T-cell (primary cell): ENCODE data around the gene AHNAK2. TPM values are rescaled to one million over a fixed set of nuclear protein-coding genes. Genes with fewer than 3 reads are reported as not detected.
A peak's percentile ranks its signal among the peaks of the same experiment; 100 is the strongest.

Experiments
- ATAC-seq, 4 experiments: fragments of 200-7000 bp in 3 of 4; fragments of 150-1000 bp in 1 of 4; cut with Tn5 transposase; replicated peaks in 1 of 4; 1 replicate in 3 of 4; 2 replicates in 1 of 4; pipeline ENCODE4 v1.10.0; 2021; ENCODE audit warnings: moderate library complexity in 3 of 4, mild to moderate bottlenecking in 2 of 4, moderate number of reproducible peaks in 1 of 4
- CTCF ChIA-PET, 2 donors: fragments of 300-600 bp; sonication (Branson Sonifier 250); formaldehyde crosslinking; loops; one replicate each; lab custom pipeline; 2022; ENCODE audit warnings: antibody characterized with exemption in 2 of 2; lab: Charles Lee
- POLR2A ChIA-PET, 2 donors: fragments of 300-600 bp; sonication (Branson Sonifier 250); formaldehyde crosslinking; loops; one replicate each; lab custom pipeline; 2022; ENCODE audit warnings: antibody characterized with exemption in 2 of 2; lab: Charles Lee
- DNase-seq, 35 experiments: peaks; one replicate each; pipeline versions ENCODE4 v3.0.0 to v3.0.0-alpha.2; 2013 to 2023
- H3K27ac ChIP-seq: one replicate; pipeline ENCODE4 v1.5.1; 2013; ENCODE audit warnings: low read length
- H3K27me3 ChIP-seq, 2 experiments: replicated peaks in 1 of 2; 1 replicate in 1 of 2; 2 replicates in 1 of 2; pipeline versions ENCODE4 v1.6.1 to v1.7.0; 2013; ENCODE audit warnings: low read length in 1 of 2, mixed read lengths in 1 of 2; ENCODE audit not compliant: control insufficient read depth in 2 of 2, insufficient read depth in 2 of 2; ENCODE audit errors: extremely low read depth in 1 of 2
- H3K36me3 ChIP-seq, 2 donors: 1 replicate in 1 of 2; 2 replicates in 1 of 2; pipeline versions ENCODE4 v1.6.1 to v1.7.0; 2013; ENCODE audit warnings: low read length in 1 of 2; ENCODE audit not compliant: control insufficient read depth in 2 of 2, insufficient read depth in 1 of 2; ENCODE audit errors: extremely low read depth in 1 of 2
- H3K4me1 ChIP-seq, 2 experiments: 1 replicate in 1 of 2; 2 replicates in 1 of 2; pipeline versions ENCODE4 v1.6.1 to v1.7.0; 2013; ENCODE audit warnings: low read length in 2 of 2, mixed read lengths in 1 of 2; ENCODE audit not compliant: insufficient read depth in 2 of 2, control insufficient read depth in 1 of 2; ENCODE audit errors: extremely low read depth in 1 of 2
- H3K4me3 ChIP-seq, 2 donors: 1 replicate in 1 of 2; 2 replicates in 1 of 2; pipeline versions ENCODE4 v1.5.1 to v1.7.0; 2013; ENCODE audit warnings: mild to moderate bottlenecking in 2 of 2, low read length in 1 of 2, moderate library complexity in 1 of 2; ENCODE audit not compliant: control insufficient read depth in 1 of 2; ENCODE audit errors: extremely low read depth in 1 of 2
- H3K9me3 ChIP-seq: 2 replicates; pipeline ENCODE4 v1.7.0; 2013
- H3K27ac Mint-ChIP-seq, 2 donors: one replicate each; pipeline ENCODE4 v1.8.0; 2020 to 2021; ENCODE audit warnings: mild to moderate bottlenecking in 2 of 2, mixed read lengths in 2 of 2
- H3K27me3 Mint-ChIP-seq, 2 donors: one replicate each; pipeline ENCODE4 v1.8.0; 2021 to 2022; ENCODE audit warnings: mixed read lengths in 2 of 2
- H3K36me3 Mint-ChIP-seq: one replicate; pipeline ENCODE4 v1.8.0; 2021; ENCODE audit warnings: mixed read lengths
- H3K4me1 Mint-ChIP-seq, 3 donors: one replicate each; pipeline ENCODE4 v1.8.0; 2020 to 2022; ENCODE audit warnings: mixed read lengths in 3 of 3, mild to moderate bottlenecking in 1 of 3
- H3K4me3 Mint-ChIP-seq, 3 donors: one replicate each; pipeline ENCODE4 v1.8.0; 2020 to 2022; ENCODE audit warnings: mild to moderate bottlenecking in 3 of 3, mixed read lengths in 3 of 3, moderate library complexity in 3 of 3
- H3K9me3 Mint-ChIP-seq, 3 donors: one replicate each; pipeline ENCODE4 v1.8.0; 2020 to 2022; ENCODE audit warnings: mixed read lengths in 3 of 3
- WGBS: methylation state at CpG from one replicate; pipeline ENCODE4 v1.1.5; 2013; ENCODE audit warnings: missing lambda C conversion rate; ENCODE audit not compliant: insufficient coverage; 5-methylcytosine and 5-hydroxymethylcytosine counted together
- total RNA-seq, 35 experiments: library from RNA in 6 of 35; stranded (reverse) in 6 of 35; fragments of 120-200 nt in 1 of 35; gene quantifications; one replicate each; pipeline versions ENCODE4 v1.2.1 to v1.2.4 and lab custom pipeline; 2013 to 2026

Gene AHNAK2
- total RNA-seq, 5 donors from 2014 or later (not counting 1 experiment from before 2014, with no cell fraction given), result 0.20 to 0.38 (median 0.22) TPM; not detected in 2

GRCh38 chr14:105023791-105024480, 45.8 kb upstream of the AHNAK2 start:
- H3K27ac ChIP-seq, result peak overlapping the region; percentile 30
- CTCF ChIA-PET, result no interaction called here
- Mint-ChIP-seq H3K27ac (peak overlapping the region; percentile 59 to 70), H3K4me1 (peaks cover 29 to 63% (median 52%) of the 10 kb centered on the region in 3 donors), H3K4me3 (peak overlapping the region in 1 of 3 donors; percentile 28), H3K27me3 (no peaks in the 10 kb centered on the region), H3K9me3 (no peaks in the 10 kb centered on the region), H3K36me3 (no peaks in the 10 kb centered on the region)
- H3K36me3 ChIP-seq, result no peaks in the 10 kb centered on the region
- no peak for DNase-seq
- no CpG with 5 or more reads among the region's 4 CpGs for WGBS
- H3K9me3 ChIP-seq, result no peaks in the 10 kb centered on the region
- no peak for ATAC-seq
- no peaks in the 10 kb centered on the region for H3K27me3 ChIP-seq
- H3K4me1 ChIP-seq, result peaks cover 12 to 45% of the 10 kb centered on the region in 2 experiments
- H3K4me3 ChIP-seq, result no peak overlapping the region
- POLR2A ChIA-PET, result no interaction called here

- Histone ChIP-seq H3K27ac (no peak overlapping the region), H3K36me3 (no peaks in the 10 kb centered on the region), H3K4me1 (peaks cover 12 to 53% of the 10 kb centered on the region in 2 experiments), H3K27me3 (no peaks in the 10 kb centered on the region), H3K4me3 (no peak overlapping the region), H3K9me3 (no peaks in the 10 kb centered on the region)
- Mint-ChIP-seq H3K27ac (peak overlapping the region; percentile 59 to 70), H3K36me3 (peaks cover under 1% of the 10 kb centered on the region), H3K4me1 (peaks cover 36 to 70% (median 60%) of the 10 kb centered on the region in 3 donors), H3K9me3 (no peaks in the 10 kb centered on the region), H3K4me3 (peak overlapping the region in 1 of 3 donors; percentile 28), H3K27me3 (no peaks in the 10 kb centered on the region)
- 97% methylated on average over 8 of the region's 11 CpGs for WGBS
- POLR2A ChIA-PET, result no interaction called here
- ATAC-seq (no peak), DNase-seq (no peak)
- CTCF ChIA-PET, result no interaction called here
Observed at GRCh38 chr14:105023144-105023543, 45.0 kb upstream of the AHNAK2 start.

GRCh38 chr14:105022276-105022670, 44.1 kb upstream of the AHNAK2 start:
- no peaks in the 10 kb centered on the region for H3K9me3 Mint-ChIP-seq
- ChIA-PET CTCF (interaction anchor here in 1 of 2 donors (0.6 to 0.8 kb wide), 2 partner anchors 20 to 400 kb away, joined by 3 read pairs; no protein-coding TSS in a partner anchor), POLR2A (interaction anchor here (0.6 kb wide), 2 partner anchors 15 to 53 kb away, joined by 3 to 4 read pairs; no protein-coding TSS in a partner anchor)
- H3K4me3 Mint-ChIP-seq, result peak overlapping the region; percentile 90 to 96 (median 92)
- no peak for ATAC-seq
- H3K36me3 ChIP-seq, result no peaks in the 10 kb centered on the region
- H3K9me3 ChIP-seq, result no peaks in the 10 kb centered on the region
- DNase-seq, result no peak
- H3K27ac ChIP-seq, result no peak overlapping the region
- H3K4me3 ChIP-seq, result no peak overlapping the region
- WGBS, result no CpG with 5 or more reads among the region's 2 CpGs
- H3K4me1 Mint-ChIP-seq, result peaks cover 42 to 79% (median 64%) of the 10 kb centered on the region in 3 donors
- peaks cover 12 to 59% of the 10 kb centered on the region in 2 experiments for H3K4me1 ChIP-seq
- H3K27ac Mint-ChIP-seq, result peak overlapping the region in 1 of 2 donors; percentile 16
- H3K27me3 Mint-ChIP-seq, result no peaks in the 10 kb centered on the region
- peaks cover 5% of the 10 kb centered on the region for H3K36me3 Mint-ChIP-seq
- no peaks in the 10 kb centered on the region for H3K27me3 ChIP-seq

- H3K4me1 ChIP-seq, result peaks cover 12 to 63% of the 10 kb centered on the region in 2 experiments
- ChIA-PET CTCF (interaction anchor here in 1 of 2 donors (0.6 to 0.8 kb wide), 2 partner anchors 21 to 401 kb away, joined by 3 read pairs; no protein-coding TSS in a partner anchor), POLR2A (interaction anchor here (0.6 kb wide), 2 partner anchors 14 to 53 kb away, joined by 3 to 4 read pairs; no protein-coding TSS in a partner anchor)
- H3K9me3 ChIP-seq, result no peaks in the 10 kb centered on the region
- peak overlapping the region; percentile 94 for H3K27ac Mint-ChIP-seq
- peaks cover 41 to 82% (median 69%) of the 10 kb centered on the region in 3 donors for H3K4me1 Mint-ChIP-seq
- peak overlapping the region; percentile 67 for H3K27ac ChIP-seq
- 0% methylated on average over 17 of the region's 20 CpGs for WGBS
- no peaks in the 10 kb centered on the region for H3K9me3 Mint-ChIP-seq
- peak overlapping the region; percentile 90 to 96 (median 92) for H3K4me3 Mint-ChIP-seq
- H3K36me3 ChIP-seq, result no peaks in the 10 kb centered on the region
- H3K4me3 ChIP-seq, result peak overlapping the region; percentile 63 to 87
- H3K27me3 ChIP-seq, result no peaks in the 10 kb centered on the region
- peaks cover 5% of the 10 kb centered on the region for H3K36me3 Mint-ChIP-seq
- DNase-seq (peak in 9 of 35 experiments; percentile 12 to 58 (median 14)), ATAC-seq (peak in 1 of 4 experiments; percentile 2)
- H3K27me3 Mint-ChIP-seq, result no peaks in the 10 kb centered on the region
Observed at GRCh38 chr14:105021656-105022275, 43.6 kb upstream of the AHNAK2 start.

GRCh38 chr14:105020815-105021655, 42.9 kb upstream of the AHNAK2 start, which contains the start of gene CDCA4:
Gene CDCA4, minus strand, starts transcription at chr14:105021083. Its CDS starts 9,154 bp downstream, at chr14:105011929.
- Mint-ChIP-seq H3K4me3 (peak within 1 kb of the TSS; percentile 90 to 96 (median 92)), H3K4me1 (peaks cover 46 to 84% (median 73%) of the 10 kb centered on the region in 3 donors), H3K27ac (peak within 1 kb of the TSS; percentile 94), H3K27me3 (no peaks in the 10 kb centered on the region), H3K36me3 (peaks cover 7% of the 10 kb centered on the region), H3K9me3 (no peaks in the 10 kb centered on the region)
- no peaks in the 10 kb centered on the region for H3K36me3 ChIP-seq
- under 1% methylated on average over 114 of the region's 115 CpGs for WGBS
- CTCF ChIA-PET, result interaction anchor here in 1 of 2 donors (0.8 to 1.1 kb wide), 3 partner anchors 35 to 47 kb away, joined by 3 to 4 read pairs (median 4); partner anchors contain the start of genes CLBA1 and GPR132
- H3K27me3 ChIP-seq, result no peaks in the 10 kb centered on the region
- peaks cover 12 to 64% of the 10 kb centered on the region in 2 experiments for H3K4me1 ChIP-seq
- peak within 1 kb of the TSS; percentile 80 for H3K27ac ChIP-seq
- peak; percentile 92 to 99 (median 97) for DNase-seq
- peak; percentile 85 to 90 (median 86) for ATAC-seq
- POLR2A ChIA-PET, result interaction anchor here in 1 of 2 donors (1.0 kb wide), 1 partner anchor 44 kb away, joined by 5 read pairs; the partner anchor contains the start of gene GPR132
- peak within 1 kb of the TSS; percentile 63 to 87 for H3K4me3 ChIP-seq
- H3K9me3 ChIP-seq, result no peaks in the 10 kb centered on the region
